SK-N-SH (cell line): ENCODE data around the gene HLA-A. TPM values are rescaled to one million over a fixed set of nuclear protein-coding genes. Genes with fewer than 3 reads are reported as not detected.

Source experiments
- CTCF ChIA-PET: fragments of 300-600, 350-600 bp; formaldehyde crosslinking; extraction: SDS; loops from one replicate; lab custom pipeline; 2021; lab: Yijun Ruan, JAX
- POLR2A ChIA-PET: fragments of 350-600 bp; sonication (Branson Sonifier 250); formaldehyde crosslinking; extraction: SDS; loops from one replicate; lab custom pipeline; 2020; ENCODE audit warnings: antibody characterized with exemption, inconsistent platforms; lab: Yijun Ruan, JAX
- DNase-seq: peaks from one replicate; pipeline ENCODE4 v3.0.0; 2012
- H2AFZ ChIP-seq: fragments of 200-600 bp; sonication (generic); 2 replicates; pipeline ENCODE4 v1.8.1; 2016; ENCODE audit warnings: antibody characterized with exemption, mild to moderate bottlenecking, low read depth
- H3F3A ChIP-seq: fragments of 200-600 bp; sonication (generic); replicated peaks from 2 replicates; pipeline ENCODE3; 2016; ENCODE audit warnings: antibody characterized with exemption, mild to moderate bottlenecking; ENCODE audit not compliant: insufficient read depth
- H3K27ac ChIP-seq, 2 experiments: fragments of 200-500 bp in 1 of 2; fragments of 200-600 bp in 1 of 2; sonication (Bioruptor generic) in 1 of 2; sonication (generic), shearing (Covaris generic) in 1 of 2; 2 replicates each; pipeline versions ENCODE4 v1.5.1 to v1.6.1; 2014 to 2016; ENCODE audit warnings: low read depth in 2 of 2, inconsistent platforms in 1 of 2, low read length in 1 of 2, mild to moderate bottlenecking in 1 of 2, mixed read lengths in 1 of 2
- H3K27me3 ChIP-seq: fragments of 200-600 bp; sonication (generic), shearing (Covaris generic); 2 replicates; pipeline ENCODE4 v1.6.1; 2016; ENCODE audit warnings: mixed run types; ENCODE audit not compliant: insufficient read depth
- H3K36me3 ChIP-seq, 2 experiments: fragments of 200-500 bp in 1 of 2; fragments of 200-600 bp in 1 of 2; sonication (Bioruptor generic) in 1 of 2; sonication (generic) in 1 of 2; replicated peaks in 1 of 2; 2 replicates each; pipeline versions ENCODE3 to v1.5.1; 2014 to 2016; ENCODE audit warnings: low read length in 1 of 2, mild to moderate bottlenecking in 1 of 2; ENCODE audit not compliant: insufficient read depth in 2 of 2, control insufficient read depth in 1 of 2
- H3K4me1 ChIP-seq, 2 experiments: fragments of 200-500 bp in 1 of 2; fragments of 200-600 bp in 1 of 2; sonication (Bioruptor generic) in 1 of 2; sonication (generic), shearing (Covaris generic) in 1 of 2; 2 replicates each; pipeline versions ENCODE4 v1.5.1 to v1.6.1; 2014 to 2016; ENCODE audit warnings: low read depth in 1 of 2, low read length in 1 of 2, mixed run types in 1 of 2; ENCODE audit not compliant: insufficient read depth in 2 of 2, control insufficient read depth in 1 of 2
- H3K4me2 ChIP-seq: fragments of 200-600 bp; sonication (generic), shearing (Covaris generic); 2 replicates; pipeline ENCODE4 v1.6.1; 2017; ENCODE audit warnings: mixed run types
- H3K4me3 ChIP-seq, 2 experiments: fragments of 200-500 bp in 1 of 2; fragments of 200-600 bp in 1 of 2; sonication (Bioruptor generic) in 1 of 2; sonication (generic), shearing (Covaris generic) in 1 of 2; 2 replicates each; pipeline versions ENCODE4 v1.5.1 to v1.8.1; 2014 to 2016; ENCODE audit warnings: low read depth in 2 of 2, inconsistent platforms in 1 of 2, low read length in 1 of 2, mild to moderate bottlenecking in 1 of 2, mixed read lengths in 1 of 2, moderate library complexity in 1 of 2
- H3K79me2 ChIP-seq: fragments of 200-600 bp; sonication (generic); 2 replicates; pipeline ENCODE4 v1.8.1; 2017; ENCODE audit warnings: mild to moderate bottlenecking; ENCODE audit not compliant: insufficient read depth
- H3K9ac ChIP-seq: fragments of 200-600 bp; sonication (generic); 2 replicates; pipeline ENCODE4 v1.6.1; 2017; ENCODE audit warnings: mixed run types
- H3K9me2 ChIP-seq: fragments of 200-600 bp; sonication (generic); 2 replicates; pipeline ENCODE4 v1.6.1; 2017; ENCODE audit warnings: mixed run types
- H3K9me3 ChIP-seq: fragments of 200-600 bp; sonication (generic); 2 replicates; pipeline ENCODE4 v1.6.1; 2017; ENCODE audit warnings: mixed run types, mild to moderate bottlenecking, moderate library complexity
- H4K20me1 ChIP-seq: fragments of 200-600 bp; sonication (generic); 2 replicates; pipeline ENCODE4 v1.6.1; 2017; ENCODE audit warnings: mild to moderate bottlenecking, mixed run types; ENCODE audit not compliant: insufficient read depth
- CHD2 ChIP-seq: fragments of 150-350 bp; IDR thresholded peaks from 2 replicates; pipeline ENCODE4 v1.6.1; 2018; ENCODE audit warnings: low read length; ENCODE audit not compliant: partially characterized antibody
- ELF1 ChIP-seq: IDR thresholded peaks from 2 replicates; pipeline ENCODE4 v1.4.0; 2012
- EP300 ChIP-seq, 2 experiments: IDR thresholded peaks; 2 replicates each; pipeline versions ENCODE4 v1.4.0 to v1.6.1; 2012; ENCODE audit warnings: borderline replicate concordance in 1 of 2, low read depth in 1 of 2, low read length in 1 of 2
- EZH2phosphoT487 ChIP-seq: fragments of 200-600 bp; sonication (generic); IDR thresholded peaks from 2 replicates; pipeline ENCODE4 v1.6.1; 2017; ENCODE audit warnings: low read depth, mixed run types, mild to moderate bottlenecking, antibody characterized with exemption, moderate library complexity, borderline replicate concordance
- FOXJ3 ChIP-seq: sonication (generic); formaldehyde crosslinking; IDR thresholded peaks from 2 replicates; pipeline ENCODE4 v1.5.1; 2020; ENCODE audit warnings: mild to moderate bottlenecking, missing genetic modification reagents
- FOXM1 ChIP-seq: IDR thresholded peaks from 2 replicates; pipeline ENCODE4 v1.4.0; 2012; ENCODE audit warnings: low read depth, mild to moderate bottlenecking
- IRF3 ChIP-seq: fragments of 150-350 bp; IDR thresholded peaks from 2 replicates; pipeline ENCODE4 v1.6.1; 2016; ENCODE audit warnings: mild to moderate bottlenecking, low read depth, low read length
- JUND ChIP-seq: IDR thresholded peaks from 2 replicates; pipeline ENCODE4 v1.4.0; 2012
- MAX ChIP-seq: IDR thresholded peaks from 2 replicates; pipeline ENCODE4 v1.4.0; 2012; ENCODE audit warnings: low read depth
- MEF2A ChIP-seq: IDR thresholded peaks from 2 replicates; pipeline ENCODE4 v1.4.0; 2012; ENCODE audit warnings: low read depth, borderline replicate concordance
- NFIC ChIP-seq: IDR thresholded peaks from 2 replicates; pipeline ENCODE4 v1.4.0; 2012; ENCODE audit warnings: borderline replicate concordance
- POLR2AphosphoS5 ChIP-seq: IDR thresholded peaks from 2 replicates; pipeline ENCODE4 v1.6.1; 2012; ENCODE audit warnings: low read depth, low read length
- RAD21 ChIP-seq: IDR thresholded peaks from 2 replicates; pipeline ENCODE4 v1.6.1; 2012; ENCODE audit warnings: mild to moderate bottlenecking, low read length
- RCOR1 ChIP-seq: fragments of 150-350 bp; IDR thresholded peaks from 2 replicates; pipeline ENCODE4 v1.6.1; 2017; ENCODE audit warnings: antibody characterized with exemption, low read length
- RFX5 ChIP-seq: IDR thresholded peaks from 2 replicates; pipeline ENCODE4 v1.6.1; 2012; ENCODE audit warnings: mild to moderate bottlenecking, improper control_type of control experiment, low read length
- RXRA ChIP-seq: IDR thresholded peaks from 2 replicates; pipeline ENCODE4 v1.4.0; 2012; ENCODE audit warnings: low read depth, mild to moderate bottlenecking, borderline replicate concordance
- SIN3A ChIP-seq: IDR thresholded peaks from 2 replicates; pipeline ENCODE4 v1.6.1; 2012; ENCODE audit warnings: low read depth, mild to moderate bottlenecking, low read length, moderate library complexity, borderline replicate concordance
- SMC3 ChIP-seq: IDR thresholded peaks from 2 replicates; pipeline ENCODE4 v1.6.1; 2012; ENCODE audit warnings: low read depth, low read length, improper control_type of control experiment
- TAF1 ChIP-seq: IDR thresholded peaks from 2 replicates; pipeline ENCODE4 v1.6.1; 2012; ENCODE audit warnings: low read depth, mild to moderate bottlenecking, low read length, moderate library complexity, borderline replicate concordance
- TCF12 ChIP-seq: IDR thresholded peaks from 2 replicates; pipeline ENCODE4 v1.4.0; 2012
- TEAD4 ChIP-seq: IDR thresholded peaks from 2 replicates; pipeline ENCODE4 v1.4.0; 2012; ENCODE audit warnings: mild to moderate bottlenecking, borderline replicate concordance; ENCODE audit not compliant: insufficient read depth
- USF2 ChIP-seq: fragments of 150-350 bp; IDR thresholded peaks from 2 replicates; pipeline ENCODE4 v1.6.1; 2017; ENCODE audit warnings: antibody characterized with exemption, low read length, low read depth, borderline replicate concordance
- ZBTB33 ChIP-seq: IDR thresholded peaks from 2 replicates; pipeline ENCODE4 v1.4.0; 2012; ENCODE audit warnings: low read depth, borderline replicate concordance
- WGBS: methylation state at CpG from one replicate; pipeline ENCODE4 v1.1.6; 2017; ENCODE audit warnings: low lambda C conversion rate; 5-methylcytosine and 5-hydroxymethylcytosine counted together
- polyA plus RNA-seq, 3 experiments: library from polyadenylated mRNA; depleted of rRNA; stranded (reverse); fragments of >200 nt; gene quantifications; 2 replicates each; pipeline ENCODE4 v1.2.3, GENCODE V29; 2012
- TF ChIP-seq, protein P1 (sequence below): IDR thresholded peaks from 2 replicates; pipeline ENCODE4 v1.4.0; 2012; ENCODE audit warnings: low read depth, borderline replicate concordance
- TF ChIP-seq, protein P2 (sequence below): fragments of 200-600 bp; sonication (generic); IDR thresholded peaks from 2 replicates; pipeline ENCODE4 v1.6.1; 2017; ENCODE audit warnings: antibody characterized with exemption, mild to moderate bottlenecking, moderate library complexity

HLA-A gene
- 250 and 312 TPM in 2 replicates for polyA plus RNA-seq (2012; rRNA removed)
- polyA plus RNA-seq (2012; cell fraction: cytosol; rRNA removed) = 125 and 181 TPM in 2 replicates
- 255 and 289 TPM in 2 replicates for polyA plus RNA-seq (2012; cell fraction: nucleus; rRNA removed)

GRCh38 chr6:29942275-29943052 lies at the start of gene HLA-A:
Gene HLA-A, plus strand, starts transcription at chr6:29942532. Its CDS starts 22 bp downstream, at chr6:29942554.
- Histone ChIP-seq H2AFZ (peak within 1 kb of the TSS; percentile 79), H3K27me3 (no peaks in the 10 kb centered on the region), H3K4me3 (peak within 1 kb of the TSS; percentile 64 to 70), H4K20me1 (no peaks in the 10 kb centered on the region), H3K79me2 (no peaks in the 10 kb centered on the region), H3K9ac (peak within 1 kb of the TSS; percentile 68), H3K36me3 (no peaks in the 10 kb centered on the region), H3K9me3 (no peaks in the 10 kb centered on the region), H3K9me2 (no peaks in the 10 kb centered on the region), H3K4me1 (peaks cover 0 to 12% of the 10 kb centered on the region in 2 experiments; a peak in 1 of 4 replicates), H3K4me2 (peak within 1 kb of the TSS; percentile 80), H3F3A (no peaks in the 10 kb centered on the region), H3K27ac (peak within 1 kb of the TSS in 1 of 2 experiments; percentile 55; a peak in 2 of 4 replicates)
- 2% methylated on average over 32 of the region's 68 CpGs for WGBS
- CTCF ChIA-PET = interaction anchor here (1.6 kb wide), 1 partner anchor 293 kb away, joined by 4 read pairs; no protein-coding TSS in a partner anchor
- peak; percentile 91 for DNase-seq
- POLR2A ChIA-PET = no interaction called here
- no peak for TF ChIP-seq USF2
- no peak for TF ChIP-seq FOXJ3
- TF ChIP-seq POLR2AphosphoS5 = peak; percentile 87
- TF ChIP-seq IRF3 = peak; percentile 31; the same call in 1 of the 2 replicates
- TF ChIP-seq TAF1 = peak; percentile 62; the same call in 1 of the 2 replicates
- TF ChIP-seq, protein P1, sequence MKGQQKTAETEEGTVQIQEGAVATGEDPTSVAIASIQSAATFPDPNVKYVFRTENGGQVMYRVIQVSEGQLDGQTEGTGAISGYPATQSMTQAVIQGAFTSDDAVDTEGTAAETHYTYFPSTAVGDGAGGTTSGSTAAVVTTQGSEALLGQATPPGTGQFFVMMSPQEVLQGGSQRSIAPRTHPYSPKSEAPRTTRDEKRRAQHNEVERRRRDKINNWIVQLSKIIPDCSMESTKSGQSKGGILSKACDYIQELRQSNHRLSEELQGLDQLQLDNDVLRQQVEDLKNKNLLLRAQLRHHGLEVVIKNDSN = no peak
- TF ChIP-seq, protein P2, sequence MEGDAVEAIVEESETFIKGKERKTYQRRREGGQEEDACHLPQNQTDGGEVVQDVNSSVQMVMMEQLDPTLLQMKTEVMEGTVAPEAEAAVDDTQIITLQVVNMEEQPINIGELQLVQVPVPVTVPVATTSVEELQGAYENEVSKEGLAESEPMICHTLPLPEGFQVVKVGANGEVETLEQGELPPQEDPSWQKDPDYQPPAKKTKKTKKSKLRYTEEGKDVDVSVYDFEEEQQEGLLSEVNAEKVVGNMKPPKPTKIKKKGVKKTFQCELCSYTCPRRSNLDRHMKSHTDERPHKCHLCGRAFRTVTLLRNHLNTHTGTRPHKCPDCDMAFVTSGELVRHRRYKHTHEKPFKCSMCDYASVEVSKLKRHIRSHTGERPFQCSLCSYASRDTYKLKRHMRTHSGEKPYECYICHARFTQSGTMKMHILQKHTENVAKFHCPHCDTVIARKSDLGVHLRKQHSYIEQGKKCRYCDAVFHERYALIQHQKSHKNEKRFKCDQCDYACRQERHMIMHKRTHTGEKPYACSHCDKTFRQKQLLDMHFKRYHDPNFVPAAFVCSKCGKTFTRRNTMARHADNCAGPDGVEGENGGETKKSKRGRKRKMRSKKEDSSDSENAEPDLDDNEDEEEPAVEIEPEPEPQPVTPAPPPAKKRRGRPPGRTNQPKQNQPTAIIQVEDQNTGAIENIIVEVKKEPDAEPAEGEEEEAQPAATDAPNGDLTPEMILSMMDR = 0 out of 2 replicates have a peak, but pooled peaks have one; percentile 9
- TF ChIP-seq MAX = no peak; the same call in 1 of the 2 replicates
- TF ChIP-seq RCOR1 = no peak
- TF ChIP-seq RAD21 = no peak
- peak; percentile 15 for TF ChIP-seq CHD2
- no peak for TF ChIP-seq MEF2A
- no peak for TF ChIP-seq FOXM1
- no peak for TF ChIP-seq TEAD4
- no peak for TF ChIP-seq SIN3A
- no peak for TF ChIP-seq RXRA
- TF ChIP-seq JUND = no peak
- TF ChIP-seq SMC3 = no peak
- TF ChIP-seq ELF1 = no peak
- TF ChIP-seq RFX5 = peak; percentile 98
- no peak for TF ChIP-seq EZH2phosphoT487
- no peak for TF ChIP-seq TCF12
- TF ChIP-seq ZBTB33 = no peak
- no peak for TF ChIP-seq EP300 (IDR thresholded peaks at IDR 0.05; ENCODE audit: borderline replicate concordance in 1 of 2, low read depth in 1 of 2, low read length in 1 of 2)
- no peak for TF ChIP-seq NFIC
